Stimulated activated CD8-positive, alpha-beta memory T cell treated with anti-CD3 and anti-CD28 coated beads, Interleukin-4, amount 100 ng/mL, for 4 hours (primary cell): ENCODE results near the gene OAF.
"Not testable (repeated sequence)": the region's sequence is repeated elsewhere in the genome, so short reads cannot be mapped to it uniquely, and the experiment has no call there.

ENCODE experiments used
- DNase-seq, 2 donors: peaks; one replicate each; pipeline ENCODE4 v3.0.0-alpha.2; 2020; ENCODE audit warnings: low read depth in 2 of 2, low spot score in 1 of 2

The OAF gene

DNA sequence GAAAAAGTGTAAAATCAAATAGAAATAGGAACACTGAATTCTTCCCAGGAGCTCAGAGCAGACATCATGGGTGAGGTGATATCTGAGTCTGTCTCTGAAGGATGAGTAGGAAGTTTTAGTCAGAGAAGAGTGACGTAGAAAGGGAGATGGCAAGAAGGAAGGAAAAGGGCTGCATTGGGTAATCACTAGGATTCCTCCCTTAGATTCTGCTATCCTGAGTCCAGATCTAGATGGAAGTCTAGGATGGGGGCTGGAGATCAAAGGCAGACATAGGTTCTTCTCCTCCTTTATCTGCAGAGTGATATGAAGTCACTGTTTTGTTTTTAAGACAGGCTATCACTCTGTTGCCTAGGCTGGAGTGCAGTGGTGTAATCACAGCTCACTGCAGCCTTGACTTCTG is 59.6 kb downstream of the OAF start:
- DNase-seq, result no peak

GRCh38 chr11:120271672-120272071 is 60.8 kb downstream of the OAF start:
- DNase-seq, result no peak

- DNase-seq, result no peak
Observed at GRCh38 chr11:120272303-120272702, 61.5 kb downstream of the OAF start.

DNA sequence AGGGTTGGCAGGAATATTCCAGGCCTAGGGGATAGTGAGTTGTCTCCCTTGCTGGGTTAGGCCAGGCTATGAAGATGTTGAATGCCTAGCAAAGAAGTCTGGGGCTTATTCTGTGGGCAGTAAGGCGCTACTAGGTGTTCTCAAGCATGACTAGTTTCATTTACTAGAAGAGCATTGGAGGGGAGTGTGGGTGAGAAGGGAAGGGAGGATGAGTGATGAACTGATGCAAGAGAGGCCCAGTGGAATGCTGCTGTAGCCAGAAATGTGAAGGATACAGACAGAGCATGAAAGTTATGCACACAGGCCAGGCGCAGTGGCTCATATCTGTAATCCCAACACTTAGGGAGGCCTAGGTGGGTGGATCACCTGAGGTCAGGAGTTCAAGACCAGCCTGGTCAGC is 62.6 kb downstream of the OAF start:
- DNase-seq, result no peak

DNA sequence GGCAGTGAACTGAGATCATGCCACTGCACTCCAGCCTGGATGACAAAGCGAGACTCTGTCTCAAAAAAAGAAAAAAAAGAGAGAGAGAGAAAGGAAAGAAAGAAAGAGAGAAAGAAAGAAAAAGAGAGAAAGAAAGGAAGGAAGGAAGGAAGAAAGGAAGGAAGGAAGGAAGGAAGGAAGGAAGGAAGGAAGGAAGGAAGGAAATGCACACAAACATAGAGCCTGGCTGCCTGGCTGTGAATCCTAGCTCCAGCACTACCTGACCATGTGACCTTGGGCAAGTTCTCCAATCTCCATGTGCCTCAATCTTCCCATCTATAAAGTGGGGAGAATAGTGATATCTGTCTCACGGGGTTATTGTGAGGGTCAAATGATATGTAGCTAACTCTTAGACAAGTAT is 63.1 kb downstream of the OAF start:
- not testable (repeated sequence) for DNase-seq

GRCh38 chr11:120279502-120279901 is 68.7 kb downstream of the OAF start:
- DNase-seq, result no peak
